ENCODE measurements around the gene CSNK1A1.

- TF ChIP-seq TCF4 (CRISPR knock-in tag; IDR thresholded peaks at IDR 0.05; ENCODE audit: borderline replicate concordance) (no peak), PPARA (CRISPR knock-in tag; IDR thresholded peaks at IDR 0.05; ENCODE audit: borderline replicate concordance) (no peak), TSHZ2 (CRISPR knock-in tag; IDR thresholded peaks at IDR 0.05) (no peak), CSRNP3 (CRISPR knock-in tag; IDR thresholded peaks at IDR 0.05) (no peak), PATZ1 (CRISPR knock-in tag; IDR thresholded peaks at IDR 0.05; ENCODE audit: borderline replicate concordance) (no peak), ZFP30 (CRISPR knock-in tag; IDR thresholded peaks at IDR 0.05) (no peak), ARNTL (CRISPR knock-in tag; IDR thresholded peaks at IDR 0.05; ENCODE audit: borderline replicate concordance, low read depth) (no peak)
These were observed 529 bp downstream of the CSNK1A1 start for GRCh38 chr5:149550594-149551226.
